ENCODE data around the gene ARHGEF33.

ARHGEF33 gene

DNA sequence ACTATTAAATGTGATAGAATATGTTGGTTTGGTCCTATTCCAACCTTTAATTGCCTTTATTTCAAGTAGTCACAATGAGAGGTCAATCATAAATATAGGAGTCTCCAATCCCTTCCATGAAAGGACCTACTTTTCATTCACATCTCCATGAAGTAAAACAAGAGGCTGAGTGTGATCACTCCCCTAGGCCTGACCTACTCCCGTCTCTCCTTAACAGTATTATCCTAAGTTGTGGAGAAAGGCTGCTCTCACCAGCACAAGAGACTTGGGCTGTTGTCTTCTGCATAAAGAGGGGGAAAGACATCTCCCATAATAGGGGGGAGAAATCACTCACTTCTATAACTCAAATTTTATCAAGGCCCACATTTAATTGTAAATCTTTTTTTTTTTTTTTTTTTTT lies 125.7 kb downstream of the ARHGEF33 start:
- no peak for DNase-seq (ENCODE audit: low read depth)
- H3K4me3 ChIP-seq (ENCODE audit: low read depth, low read length) = no peak overlapping the region
- TF ChIP-seq MAX (IDR thresholded peaks at IDR 0.05; ENCODE audit: low read depth, low read length) (no peak), MYC (IDR thresholded peaks at IDR 0.05; ENCODE audit: low read depth, low read length) (no peak), POLR2A (IDR thresholded peaks at IDR 0.05; ENCODE audit: extremely low read depth, insufficient read length) (no peak)
- TF ChIP-seq, protein P1, sequence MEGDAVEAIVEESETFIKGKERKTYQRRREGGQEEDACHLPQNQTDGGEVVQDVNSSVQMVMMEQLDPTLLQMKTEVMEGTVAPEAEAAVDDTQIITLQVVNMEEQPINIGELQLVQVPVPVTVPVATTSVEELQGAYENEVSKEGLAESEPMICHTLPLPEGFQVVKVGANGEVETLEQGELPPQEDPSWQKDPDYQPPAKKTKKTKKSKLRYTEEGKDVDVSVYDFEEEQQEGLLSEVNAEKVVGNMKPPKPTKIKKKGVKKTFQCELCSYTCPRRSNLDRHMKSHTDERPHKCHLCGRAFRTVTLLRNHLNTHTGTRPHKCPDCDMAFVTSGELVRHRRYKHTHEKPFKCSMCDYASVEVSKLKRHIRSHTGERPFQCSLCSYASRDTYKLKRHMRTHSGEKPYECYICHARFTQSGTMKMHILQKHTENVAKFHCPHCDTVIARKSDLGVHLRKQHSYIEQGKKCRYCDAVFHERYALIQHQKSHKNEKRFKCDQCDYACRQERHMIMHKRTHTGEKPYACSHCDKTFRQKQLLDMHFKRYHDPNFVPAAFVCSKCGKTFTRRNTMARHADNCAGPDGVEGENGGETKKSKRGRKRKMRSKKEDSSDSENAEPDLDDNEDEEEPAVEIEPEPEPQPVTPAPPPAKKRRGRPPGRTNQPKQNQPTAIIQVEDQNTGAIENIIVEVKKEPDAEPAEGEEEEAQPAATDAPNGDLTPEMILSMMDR (IDR thresholded peaks at IDR 0.05; ENCODE audit: low read depth, low read length) = no peak

DNA sequence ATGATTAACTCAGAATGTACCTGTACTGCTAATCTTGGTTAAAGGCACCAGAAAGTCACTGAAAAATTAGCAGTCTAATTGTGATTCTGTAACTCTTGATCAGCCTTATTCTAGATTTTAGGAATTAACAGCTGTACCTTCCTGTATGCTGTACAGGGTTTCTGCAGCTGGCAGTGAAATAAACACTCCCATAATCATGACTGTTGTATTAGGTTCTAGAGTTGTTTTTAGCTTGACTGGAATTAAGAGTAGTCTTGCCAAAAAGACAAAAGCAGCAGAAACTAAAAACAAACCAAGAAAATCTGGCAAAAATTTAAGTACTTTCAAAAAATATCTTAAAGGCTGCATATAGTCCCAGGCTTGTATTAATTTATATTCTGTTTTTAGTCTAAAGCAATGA lies 127.7 kb downstream of the ARHGEF33 start:
- no peak for DNase-seq (ENCODE audit: low read depth)
- no peak for TF ChIP-seq MAX (IDR thresholded peaks at IDR 0.05; ENCODE audit: low read depth, low read length)
- TF ChIP-seq MYC (IDR thresholded peaks at IDR 0.05; ENCODE audit: low read depth, low read length) = no peak
- TF ChIP-seq POLR2A (IDR thresholded peaks at IDR 0.05; ENCODE audit: extremely low read depth, insufficient read length) = no peak
- TF ChIP-seq, protein P1 (IDR thresholded peaks at IDR 0.05; ENCODE audit: low read depth, low read length) = no peak
- no peak overlapping the region for H3K4me3 ChIP-seq (ENCODE audit: low read depth, low read length)

GRCh38 chr2:39018638-39019037 lies 129.0 kb downstream of the ARHGEF33 start:
- H3K4me3 ChIP-seq (ENCODE audit: low read depth, low read length) = no peak overlapping the region
- DNase-seq (ENCODE audit: low read depth) = no peak
- TF ChIP-seq, protein P1 (IDR thresholded peaks at IDR 0.05; ENCODE audit: low read depth, low read length) = no peak
- TF ChIP-seq POLR2A (IDR thresholded peaks at IDR 0.05; ENCODE audit: extremely low read depth, insufficient read length) = no peak
- TF ChIP-seq MAX (IDR thresholded peaks at IDR 0.05; ENCODE audit: low read depth, low read length) = no peak
- no peak for TF ChIP-seq MYC (IDR thresholded peaks at IDR 0.05; ENCODE audit: low read depth, low read length)

- no peak overlapping the region for H3K4me3 ChIP-seq (ENCODE audit: low read depth, low read length)
- DNase-seq (ENCODE audit: low read depth) = no peak
- no peak for TF ChIP-seq MAX (IDR thresholded peaks at IDR 0.05; ENCODE audit: low read depth, low read length)
- TF ChIP-seq, protein P1 (IDR thresholded peaks at IDR 0.05; ENCODE audit: low read depth, low read length) = no peak
- no peak for TF ChIP-seq POLR2A (IDR thresholded peaks at IDR 0.05; ENCODE audit: extremely low read depth, insufficient read length)
- TF ChIP-seq MYC (IDR thresholded peaks at IDR 0.05; ENCODE audit: low read depth, low read length) = no peak
Observed at GRCh38 chr2:39020383-39020782, 130.7 kb downstream of the ARHGEF33 start.

- DNase-seq (ENCODE audit: low read depth) = no peak
- H3K4me3 ChIP-seq (ENCODE audit: low read depth, low read length) = no peak overlapping the region
- no peak for TF ChIP-seq POLR2A (IDR thresholded peaks at IDR 0.05; ENCODE audit: extremely low read depth, insufficient read length)
- no peak for TF ChIP-seq MAX (IDR thresholded peaks at IDR 0.05; ENCODE audit: low read depth, low read length)
- TF ChIP-seq, protein P1 (IDR thresholded peaks at IDR 0.05; ENCODE audit: low read depth, low read length) = no peak
- TF ChIP-seq MYC (IDR thresholded peaks at IDR 0.05; ENCODE audit: low read depth, low read length) = no peak
Observed at GRCh38 chr2:39022642-39023235, 133.1 kb downstream of the ARHGEF33 start.
